HL-60 (cell line): ENCODE data around the gene ARMH3.

ENCODE experiments used
- CTCF ChIP-seq: IDR thresholded peaks from one replicate; pipeline ENCODE4 v1.5.1; 2011; ENCODE audit warnings: low read length, control low read depth, inconsistent platforms; ENCODE audit not compliant: insufficient read depth
- POLR2AphosphoS5 ChIP-seq: IDR thresholded peaks from 2 replicates; pipeline ENCODE4 v1.6.1; 2012; ENCODE audit warnings: low read depth
- SPI1 ChIP-seq: IDR thresholded peaks from 2 replicates; pipeline ENCODE4 v1.6.1; 2012; ENCODE audit warnings: low read depth, mild to moderate bottlenecking, borderline replicate concordance

GRCh38 chr10:101889256-101890210 lies 166.4 kb downstream of the ARMH3 start:
- TF ChIP-seq POLR2AphosphoS5 (no peak), CTCF (peak; percentile 72), SPI1 (no peak)
